Measurements from ENCODE around the gene GLIS1.

Gene GLIS1

GRCh38 chr1:53562981-53563379 is 176.0 kb downstream of the GLIS1 start:
- H3K4me1 ChIP-seq (ENCODE audit: control insufficient read depth, low read depth, low read length), result peaks cover 3% of the 10 kb centered on the region
- H3K4me3 ChIP-seq (ENCODE audit: low read length), result no peak overlapping the region
- no peaks in the 10 kb centered on the region for H3K9me3 ChIP-seq (ENCODE audit: control insufficient read depth, low read depth, low read length)
- H3K27me3 ChIP-seq (ENCODE audit: control insufficient read depth, insufficient read depth, low read length), result no peaks in the 10 kb centered on the region
- no peak overlapping the region for H3K9ac ChIP-seq (ENCODE audit: low read length)
- no peaks in the 10 kb centered on the region for H3K36me3 ChIP-seq (ENCODE audit: control insufficient read depth, low read depth, low read length)
- H3K27ac ChIP-seq (ENCODE audit: low read length), result no peak overlapping the region

GRCh38 chr1:53562291-53562980 is 176.5 kb downstream of the GLIS1 start:
- H3K9me3 ChIP-seq (ENCODE audit: control insufficient read depth, low read depth, low read length), result no peaks in the 10 kb centered on the region
- peaks cover 3% of the 10 kb centered on the region for H3K4me1 ChIP-seq (ENCODE audit: control insufficient read depth, low read depth, low read length)
- H3K4me3 ChIP-seq (ENCODE audit: low read length), result no peak overlapping the region
- no peaks in the 10 kb centered on the region for H3K27me3 ChIP-seq (ENCODE audit: control insufficient read depth, insufficient read depth, low read length)
- H3K27ac ChIP-seq (ENCODE audit: low read length), result no peak overlapping the region
- H3K9ac ChIP-seq (ENCODE audit: low read length), result no peak overlapping the region
- no peaks in the 10 kb centered on the region for H3K36me3 ChIP-seq (ENCODE audit: control insufficient read depth, low read depth, low read length)

- no peak overlapping the region for H3K9ac ChIP-seq (ENCODE audit: low read length)
Measured at GRCh38 chr1:53561503-53562105, 177.4 kb downstream of the GLIS1 start.

GRCh38 chr1:53560581-53561502 is 178.1 kb downstream of the GLIS1 start:
- H3K9ac ChIP-seq (ENCODE audit: low read length), result no peak overlapping the region
- peaks cover 3% of the 10 kb centered on the region for H3K4me1 ChIP-seq (ENCODE audit: control insufficient read depth, low read depth, low read length)
- H3K36me3 ChIP-seq (ENCODE audit: control insufficient read depth, low read depth, low read length), result no peaks in the 10 kb centered on the region
- H3K27me3 ChIP-seq (ENCODE audit: control insufficient read depth, insufficient read depth, low read length), result no peaks in the 10 kb centered on the region
- no peak overlapping the region for H3K4me3 ChIP-seq (ENCODE audit: low read length)
- H3K9me3 ChIP-seq (ENCODE audit: control insufficient read depth, low read depth, low read length), result no peaks in the 10 kb centered on the region
- no peak overlapping the region for H3K27ac ChIP-seq (ENCODE audit: low read length)

More at GRCh38 chr1:53561503-53562105, 177.4 kb downstream of the GLIS1 start:
- Histone ChIP-seq H3K27me3 (ENCODE audit: control insufficient read depth, insufficient read depth, low read length) (no peaks in the 10 kb centered on the region), H3K4me1 (ENCODE audit: control insufficient read depth, low read depth, low read length) (peaks cover 3% of the 10 kb centered on the region), H3K9me3 (ENCODE audit: control insufficient read depth, low read depth, low read length) (no peaks in the 10 kb centered on the region), H3K4me3 (ENCODE audit: low read length) (no peak overlapping the region), H3K27ac (ENCODE audit: low read length) (no peak overlapping the region), H3K36me3 (ENCODE audit: control insufficient read depth, low read depth, low read length) (no peaks in the 10 kb centered on the region)

- no peaks in the 10 kb centered on the region for H3K9me3 ChIP-seq (ENCODE audit: control insufficient read depth, low read depth, low read length)
- no peaks in the 10 kb centered on the region for H3K36me3 ChIP-seq (ENCODE audit: control insufficient read depth, low read depth, low read length)
- H3K4me1 ChIP-seq (ENCODE audit: control insufficient read depth, low read depth, low read length), result peaks cover 3% of the 10 kb centered on the region
Measured at GRCh38 chr1:53559854-53560580, 178.9 kb downstream of the GLIS1 start.

GRCh38 chr1:53559391-53559815 is 179.6 kb downstream of the GLIS1 start:
- Histone ChIP-seq H3K27ac (ENCODE audit: low read length) (no peak overlapping the region), H3K9ac (ENCODE audit: low read length) (no peak overlapping the region), H3K4me3 (ENCODE audit: low read length) (no peak overlapping the region), H3K36me3 (ENCODE audit: control insufficient read depth, low read depth, low read length) (no peaks in the 10 kb centered on the region), H3K9me3 (ENCODE audit: control insufficient read depth, low read depth, low read length) (no peaks in the 10 kb centered on the region), H3K4me1 (ENCODE audit: control insufficient read depth, low read depth, low read length) (peaks cover 3% of the 10 kb centered on the region), H3K27me3 (ENCODE audit: control insufficient read depth, insufficient read depth, low read length) (no peaks in the 10 kb centered on the region)

More at GRCh38 chr1:53559854-53560580, 178.9 kb downstream of the GLIS1 start:
- Histone ChIP-seq H3K4me3 (ENCODE audit: low read length) (no peak overlapping the region), H3K27me3 (ENCODE audit: control insufficient read depth, insufficient read depth, low read length) (no peaks in the 10 kb centered on the region), H3K27ac (ENCODE audit: low read length) (no peak overlapping the region), H3K9ac (ENCODE audit: low read length) (no peak overlapping the region)

GRCh38 chr1:53558739-53559315 is 180.1 kb downstream of the GLIS1 start:
- H3K4me3 ChIP-seq (ENCODE audit: low read length), result no peak overlapping the region
- H3K9me3 ChIP-seq (ENCODE audit: control insufficient read depth, low read depth, low read length), result no peaks in the 10 kb centered on the region
- no peaks in the 10 kb centered on the region for H3K27me3 ChIP-seq (ENCODE audit: control insufficient read depth, insufficient read depth, low read length)
- H3K36me3 ChIP-seq (ENCODE audit: control insufficient read depth, low read depth, low read length), result no peaks in the 10 kb centered on the region
- no peak overlapping the region for H3K27ac ChIP-seq (ENCODE audit: low read length)
- peaks cover 3% of the 10 kb centered on the region for H3K4me1 ChIP-seq (ENCODE audit: control insufficient read depth, low read depth, low read length)
- H3K9ac ChIP-seq (ENCODE audit: low read length), result no peak overlapping the region

- Histone ChIP-seq H3K9me3 (ENCODE audit: control insufficient read depth, low read depth, low read length) (no peaks in the 10 kb centered on the region), H3K4me3 (ENCODE audit: low read length) (no peak overlapping the region), H3K9ac (ENCODE audit: low read length) (no peak overlapping the region), H3K4me1 (ENCODE audit: control insufficient read depth, low read depth, low read length) (peaks cover 3% of the 10 kb centered on the region), H3K36me3 (ENCODE audit: control insufficient read depth, low read depth, low read length) (no peaks in the 10 kb centered on the region), H3K27me3 (ENCODE audit: control insufficient read depth, insufficient read depth, low read length) (no peaks in the 10 kb centered on the region), H3K27ac (ENCODE audit: low read length) (no peak overlapping the region)
Measured at GRCh38 chr1:53557830-53558738, 180.9 kb downstream of the GLIS1 start.

- Histone ChIP-seq H3K27ac (ENCODE audit: low read length) (no peak overlapping the region), H3K36me3 (ENCODE audit: control insufficient read depth, low read depth, low read length) (no peaks in the 10 kb centered on the region), H3K4me1 (ENCODE audit: control insufficient read depth, low read depth, low read length) (peaks cover 8% of the 10 kb centered on the region), H3K27me3 (ENCODE audit: control insufficient read depth, insufficient read depth, low read length) (no peaks in the 10 kb centered on the region), H3K9me3 (ENCODE audit: control insufficient read depth, low read depth, low read length) (no peaks in the 10 kb centered on the region), H3K9ac (ENCODE audit: low read length) (no peak overlapping the region), H3K4me3 (ENCODE audit: low read length) (no peak overlapping the region)
Measured at GRCh38 chr1:53557369-53557768, 181.6 kb downstream of the GLIS1 start.

GRCh38 chr1:53556657-53557227 is 182.2 kb downstream of the GLIS1 start:
- peaks cover 15% of the 10 kb centered on the region for H3K4me1 ChIP-seq (ENCODE audit: control insufficient read depth, low read depth, low read length)
- no peaks in the 10 kb centered on the region for H3K27me3 ChIP-seq (ENCODE audit: control insufficient read depth, insufficient read depth, low read length)
- H3K4me3 ChIP-seq (ENCODE audit: low read length), result no peak overlapping the region
- H3K27ac ChIP-seq (ENCODE audit: low read length), result no peak overlapping the region
- H3K36me3 ChIP-seq (ENCODE audit: control insufficient read depth, low read depth, low read length), result no peaks in the 10 kb centered on the region
- H3K9ac ChIP-seq (ENCODE audit: low read length), result no peak overlapping the region
- H3K9me3 ChIP-seq (ENCODE audit: control insufficient read depth, low read depth, low read length), result no peaks in the 10 kb centered on the region

All from iPS-18a (cell line).